Measurements from ENCODE around the gene SIGLEC6.
A peak's percentile ranks its signal among the peaks of the same experiment; 100 is the strongest.

Gene SIGLEC6

DNA sequence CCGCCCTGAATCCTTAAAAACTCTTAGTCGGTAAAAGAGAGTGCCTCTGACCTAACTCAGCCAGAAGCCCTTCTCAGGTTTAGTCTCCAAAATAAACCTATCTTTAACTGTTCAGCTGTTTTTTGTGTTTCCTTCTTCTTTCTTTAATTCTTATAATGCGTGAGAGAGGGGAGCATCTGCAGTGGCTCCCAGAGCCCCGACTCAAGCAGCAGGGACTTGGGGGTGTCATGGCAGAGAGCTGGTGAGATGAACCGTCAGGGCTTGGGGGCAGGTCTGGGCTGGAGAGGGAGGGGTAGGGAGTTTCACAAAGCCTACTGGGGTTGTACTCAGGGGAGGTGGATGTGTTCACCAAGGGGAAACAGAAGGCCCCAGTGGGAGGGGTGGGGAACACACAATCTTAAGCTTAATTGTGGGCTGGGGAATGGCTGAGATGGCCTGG lies 16.8 kb upstream of the SIGLEC6 start:
- DNase-seq, result no peak

GRCh38 chr19:51547397-51548212 lies 16.1 kb upstream of the SIGLEC6 start:
- no peak for DNase-seq

DNA sequence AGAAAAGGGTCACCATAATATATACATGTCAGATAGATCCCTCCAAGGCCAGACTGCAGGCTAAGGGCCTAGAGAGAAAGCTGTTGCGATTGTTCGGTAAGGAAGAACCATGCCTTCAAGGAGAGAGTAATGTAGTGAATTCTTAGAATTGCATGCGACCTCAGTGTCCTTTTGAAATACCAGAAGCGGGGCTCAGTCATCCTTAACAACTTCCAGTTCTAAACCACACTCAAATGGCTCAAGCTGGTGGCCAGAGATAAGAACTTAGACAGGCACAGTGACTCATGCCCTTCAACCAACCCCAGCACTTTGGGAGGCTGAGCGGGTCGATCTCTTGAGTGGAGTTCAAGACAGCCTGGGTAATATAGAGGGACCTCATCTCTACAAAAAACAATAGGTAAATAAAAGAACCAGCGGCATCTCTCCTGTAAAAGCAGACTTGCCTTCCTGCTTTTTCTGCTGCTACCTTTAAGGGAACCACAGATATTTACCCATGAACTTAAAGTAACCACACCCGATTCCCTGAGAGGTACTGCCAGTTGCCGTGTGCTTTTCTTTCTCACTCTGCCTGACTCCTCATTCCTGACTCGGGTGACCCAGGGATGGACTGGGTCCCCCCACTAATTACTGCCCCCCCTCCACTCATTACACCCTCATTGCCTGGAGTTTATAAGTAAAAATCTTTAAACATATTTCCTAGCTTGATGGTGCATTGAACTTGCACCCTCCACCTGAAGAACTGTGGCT lies 15.4 kb upstream of the SIGLEC6 start:
- no peak for DNase-seq

DNA sequence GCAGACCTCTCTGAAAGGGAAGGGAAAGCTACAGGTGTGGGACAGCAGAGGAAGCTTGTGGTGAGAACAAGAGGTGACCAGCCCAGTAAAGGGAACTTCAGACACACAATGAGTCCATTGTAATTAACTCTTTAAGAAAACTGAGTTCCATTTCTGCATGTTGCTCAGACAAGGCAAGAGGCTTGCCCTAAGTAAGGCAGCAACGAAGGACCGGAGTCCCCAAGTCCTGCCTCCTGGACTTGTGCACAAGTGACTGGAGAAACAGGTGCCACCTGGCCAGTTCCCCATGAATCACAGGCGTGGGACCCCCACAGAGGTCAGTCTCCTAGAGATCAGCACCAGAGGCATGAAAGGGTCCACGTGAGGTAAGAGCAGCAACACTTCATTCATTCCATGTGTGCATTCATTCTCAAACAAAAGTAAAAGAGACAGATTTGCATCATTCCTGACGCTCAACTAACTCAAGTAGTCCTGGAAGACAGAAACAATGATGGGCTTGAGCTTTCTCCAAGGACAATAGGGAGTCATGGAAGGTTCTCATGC lies 14.7 kb upstream of the SIGLEC6 start:
- no peak for DNase-seq

- DNase-seq, result no peak
Observed at GRCh38 chr19:51544038-51544437, 12.6 kb upstream of the SIGLEC6 start.

GRCh38 chr19:51542699-51543098 lies 11.2 kb upstream of the SIGLEC6 start:
- no peak for DNase-seq

GRCh38 chr19:51541458-51542357 lies 10.2 kb upstream of the SIGLEC6 start:
- DNase-seq, result no peak

DNA sequence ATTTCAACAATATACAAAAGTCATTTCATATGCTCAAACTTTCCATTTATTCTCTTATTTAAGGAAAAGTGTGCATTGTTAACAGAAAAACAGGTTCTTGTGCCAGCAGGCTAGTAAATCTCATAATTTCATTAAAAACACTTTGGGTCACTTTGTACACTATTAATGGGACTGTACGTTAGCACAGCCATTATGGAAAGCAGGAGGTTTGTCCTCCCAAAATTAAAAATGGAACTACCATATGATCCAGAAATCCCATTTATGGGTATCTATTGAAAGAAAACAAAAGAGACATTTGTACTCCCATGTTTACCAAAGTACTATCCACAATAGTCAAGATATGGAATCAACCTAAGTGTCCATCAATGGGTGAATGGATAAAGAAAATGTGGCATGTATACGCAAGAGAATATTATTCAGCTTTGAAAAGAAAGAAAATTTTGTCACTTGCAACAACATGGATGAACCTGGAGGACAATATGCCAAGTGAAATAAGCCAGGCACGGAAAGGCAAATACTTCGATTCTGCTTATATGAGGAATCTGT lies 8.4 kb upstream of the SIGLEC6 start:
- DNase-seq, result no peak

DNA sequence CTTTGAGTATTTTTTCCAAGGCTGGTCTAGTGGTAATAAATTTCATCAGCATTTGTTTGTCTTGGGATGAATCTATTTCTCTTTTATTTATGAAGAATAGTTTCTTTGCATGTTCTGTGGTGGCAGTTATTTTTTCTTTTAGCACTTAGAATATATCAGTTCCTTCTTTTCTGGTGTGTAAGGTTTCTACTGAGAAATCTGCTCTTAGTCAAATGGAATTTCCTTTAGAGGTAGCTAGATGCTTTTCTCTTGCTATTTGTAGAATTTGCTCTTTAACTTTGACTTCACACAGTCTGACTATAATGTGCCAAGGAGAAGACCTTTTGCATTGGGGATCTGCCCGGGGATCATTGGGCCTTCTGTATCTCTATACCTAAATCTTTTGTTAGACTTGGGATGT lies 4.1 kb upstream of the SIGLEC6 start:
- no peak for DNase-seq

DNA sequence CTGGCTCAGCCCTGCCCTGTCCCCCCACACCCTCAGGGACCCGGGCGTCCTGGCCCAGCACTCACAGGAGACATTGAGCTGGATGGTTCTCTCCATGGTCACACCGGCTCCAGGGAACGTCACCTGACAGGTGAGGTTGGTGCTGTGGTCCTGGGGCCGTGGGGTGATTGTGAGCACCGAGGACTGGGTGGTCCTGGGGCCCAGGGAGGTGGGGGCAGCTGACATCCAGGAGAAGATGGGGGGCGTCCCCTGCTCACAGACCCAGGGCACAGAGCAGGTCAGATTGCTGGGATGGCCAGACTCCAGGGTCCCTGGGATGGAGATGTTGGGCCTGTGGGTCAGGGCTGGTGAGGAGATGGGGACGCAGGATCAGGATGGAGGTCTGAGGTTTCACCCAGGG lies 854 bp downstream of the SIGLEC6 start:
- no peak for DNase-seq

- no peak for DNase-seq
Observed at GRCh38 chr19:51529301-51529700, 2.2 kb downstream of the SIGLEC6 start.

GRCh38 chr19:51525651-51526050 lies 5.8 kb downstream of the SIGLEC6 start:
- no peak for DNase-seq

DNA sequence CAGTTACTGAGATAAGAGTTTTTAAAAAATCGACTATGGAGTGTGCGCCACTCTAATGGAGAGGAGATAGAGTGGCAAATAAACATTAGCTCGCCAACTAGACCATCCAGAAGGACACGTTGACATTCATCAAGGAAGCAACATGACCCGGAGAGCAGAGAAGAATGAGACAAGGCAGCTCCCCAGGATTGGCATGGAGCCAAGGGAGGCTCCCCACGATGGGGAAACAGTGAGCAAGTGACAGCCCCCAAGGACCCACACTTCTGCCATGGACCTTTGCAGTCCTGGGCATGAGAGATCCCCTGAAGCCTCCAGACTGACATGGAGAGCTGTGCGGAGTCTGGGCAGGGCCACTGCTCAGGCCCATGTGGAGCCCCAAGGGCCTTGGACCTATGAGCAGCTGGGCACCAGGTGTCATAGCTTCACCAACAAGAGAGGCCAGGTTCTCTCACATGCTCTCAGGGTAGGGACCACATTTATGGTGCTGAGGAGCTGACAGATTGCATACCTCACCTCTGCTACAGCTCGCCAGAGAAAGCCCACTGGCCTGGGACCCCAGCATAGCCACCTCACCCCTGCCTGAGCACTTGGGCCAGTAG lies 6.7 kb downstream of the SIGLEC6 start:
- DNase-seq, result no peak

GRCh38 chr19:51521781-51522180 lies 9.7 kb downstream of the SIGLEC6 start:
- no peak for DNase-seq

- no peak for DNase-seq
Observed at GRCh38 chr19:51521357-51521756, 10.1 kb downstream of the SIGLEC6 start.

- no peak for DNase-seq
Observed at GRCh38 chr19:51520728-51521127, 10.7 kb downstream of the SIGLEC6 start.

GRCh38 chr19:51514866-51515481 lies 16.5 kb downstream of the SIGLEC6 start:
- peak; percentile 1 for DNase-seq

DNA sequence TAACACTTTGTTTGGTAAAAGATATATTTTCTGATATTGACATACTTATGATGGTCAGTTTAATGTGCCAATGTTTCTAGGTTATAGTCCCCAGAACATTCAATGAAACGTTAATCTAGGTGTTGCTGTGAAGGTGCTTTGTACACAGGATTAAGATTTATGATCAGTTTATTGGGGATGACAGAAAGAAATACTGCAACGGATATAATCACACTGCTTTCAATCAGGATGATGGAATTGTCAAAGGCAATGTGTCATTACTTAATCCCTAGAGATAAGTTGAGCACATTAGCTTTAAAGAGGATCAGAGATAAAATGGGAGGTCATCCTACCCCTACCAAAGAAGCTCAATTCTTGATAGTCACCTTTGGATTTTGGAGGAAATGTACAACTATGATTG lies 17.5 kb downstream of the SIGLEC6 start:
- DNase-seq, result no peak

- DNase-seq, result no peak
Observed at GRCh38 chr19:51511353-51511752, 20.1 kb downstream of the SIGLEC6 start.

DNA sequence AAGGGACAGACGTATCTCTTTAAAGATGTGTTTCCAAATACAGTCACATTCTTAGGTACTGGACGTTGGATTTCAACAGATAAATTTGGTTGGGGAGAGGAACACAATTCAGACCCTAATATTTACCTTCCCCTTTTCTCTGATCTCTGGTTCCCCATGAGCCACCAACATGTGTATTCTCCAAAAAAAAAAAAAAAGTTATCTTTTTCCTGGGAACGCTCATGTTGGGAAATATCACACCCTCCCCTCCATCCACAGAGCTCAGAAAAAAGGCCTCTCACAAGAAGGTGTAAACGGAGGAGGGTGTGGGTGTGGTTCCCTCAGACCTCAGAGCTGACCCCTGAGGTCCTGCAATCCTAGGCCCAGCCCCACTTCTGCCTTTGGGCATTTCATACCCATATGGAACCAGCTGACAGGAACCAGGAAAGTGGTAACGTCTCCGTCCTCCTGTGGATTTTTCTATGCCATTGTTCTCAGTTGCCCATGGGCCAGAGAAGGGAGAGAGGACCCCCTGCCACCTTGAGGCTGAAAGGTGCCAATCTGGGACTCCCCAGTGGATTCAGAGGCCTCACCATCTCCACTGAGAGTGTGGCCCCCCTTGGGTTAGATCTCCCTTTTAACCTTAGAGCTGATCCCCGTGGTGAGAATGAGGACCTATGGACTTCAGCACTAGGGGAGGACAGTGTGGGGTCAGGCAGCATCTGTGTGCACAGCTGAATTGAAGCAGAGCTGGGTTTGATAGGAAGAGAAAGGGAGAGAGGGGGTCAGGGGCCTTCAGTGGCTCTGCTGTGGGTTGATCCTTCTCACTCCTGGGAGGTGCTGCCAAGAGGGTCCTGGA lies 21.4 kb downstream of the SIGLEC6 start:
- DNase-seq, result no peak

All from NCI-H510A treated with DMSO at 0.1 percent for 48 hours (cell line).